Inferior parietal cortex (tissue), 1 donor: ENCODE results near the gene GATC.
"Not testable (repeated sequence)": the region's sequence is repeated elsewhere in the genome, so short reads cannot be mapped to it uniquely, and the experiment has no call there.

Experiments used
- DNase-seq: peaks from one replicate; pipeline ENCODE4 v3.0.0-alpha.2; 2016; ENCODE audit errors: extremely low spot score

The GATC gene

DNA sequence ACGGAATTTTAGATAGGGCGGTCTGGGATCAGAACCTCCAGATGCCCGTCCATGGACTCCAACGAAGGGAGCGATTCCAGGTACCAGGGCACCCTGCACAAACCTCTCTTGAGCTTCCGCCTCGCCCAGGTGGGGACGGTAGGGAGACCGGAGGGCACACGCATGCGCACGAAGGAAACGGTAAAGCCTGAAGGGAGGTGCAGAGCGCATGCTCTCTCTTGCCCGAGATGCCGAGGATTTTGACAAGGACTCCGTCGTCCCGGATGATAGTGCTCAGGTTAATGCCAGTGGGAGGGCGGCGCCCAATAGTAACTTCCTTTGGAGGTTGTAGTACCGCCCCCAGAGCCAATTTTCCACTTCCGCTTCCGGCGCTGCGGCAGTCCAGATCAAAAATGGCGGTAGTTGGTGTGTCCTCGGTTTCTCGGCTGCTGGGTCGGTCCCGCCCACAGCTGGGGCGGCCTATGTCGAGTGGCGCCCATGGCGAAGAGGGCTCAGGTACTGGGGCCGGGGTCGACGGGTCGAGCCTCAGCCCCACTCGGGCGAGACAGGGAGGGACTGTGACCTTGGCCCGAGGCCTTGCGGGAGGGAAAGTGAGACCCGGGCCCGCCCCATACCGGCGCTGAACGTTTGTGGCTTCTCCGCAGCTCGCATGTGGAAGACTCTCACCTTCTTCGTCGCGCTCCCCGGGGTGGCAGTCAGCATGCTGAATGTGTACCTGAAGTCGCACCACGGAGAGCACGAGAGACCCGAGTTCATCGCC is 8.3 kb upstream of the GATC start, which contains the start of gene COX6A1:
Gene COX6A1 (plus strand): TSS at position 379 of the 760 bp plus-strand sequence. CDS start 14 bp downstream, at position 393.
- peak; percentile 98 for DNase-seq

DNA sequence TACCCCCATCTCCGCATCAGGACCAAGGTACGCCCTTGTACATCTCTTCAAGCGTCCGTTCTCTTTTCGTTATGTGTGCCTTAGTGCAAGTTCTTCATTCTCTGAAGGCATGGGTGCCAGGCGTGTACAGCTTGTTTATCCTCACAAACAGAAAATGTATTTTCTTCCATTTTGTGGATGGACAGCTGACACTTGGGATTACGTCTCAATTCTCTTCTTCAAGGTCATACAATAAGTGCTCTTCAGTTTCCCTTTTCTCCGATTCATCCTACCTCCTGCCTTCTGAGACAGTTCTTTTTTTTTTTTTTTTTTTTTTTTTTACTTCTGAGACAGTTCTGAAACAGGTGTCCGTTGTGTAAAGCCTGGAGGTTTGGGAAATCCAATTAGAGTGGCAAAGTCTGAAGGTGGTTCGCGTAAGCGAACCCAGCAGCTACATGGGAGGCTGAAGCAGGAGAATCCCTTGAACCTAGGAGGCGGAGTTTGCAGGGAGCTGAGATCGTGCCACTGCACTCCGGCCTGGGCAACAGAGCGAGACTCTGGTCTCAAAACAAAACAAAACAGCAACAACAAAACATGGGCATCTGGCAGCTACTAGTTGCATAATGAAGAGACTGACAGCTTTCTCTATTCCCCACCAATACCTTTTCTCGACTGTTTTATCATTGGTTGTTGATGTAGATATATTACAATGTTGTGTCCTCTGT is 7.6 kb upstream of the GATC start:
- DNase-seq = no peak

DNA sequence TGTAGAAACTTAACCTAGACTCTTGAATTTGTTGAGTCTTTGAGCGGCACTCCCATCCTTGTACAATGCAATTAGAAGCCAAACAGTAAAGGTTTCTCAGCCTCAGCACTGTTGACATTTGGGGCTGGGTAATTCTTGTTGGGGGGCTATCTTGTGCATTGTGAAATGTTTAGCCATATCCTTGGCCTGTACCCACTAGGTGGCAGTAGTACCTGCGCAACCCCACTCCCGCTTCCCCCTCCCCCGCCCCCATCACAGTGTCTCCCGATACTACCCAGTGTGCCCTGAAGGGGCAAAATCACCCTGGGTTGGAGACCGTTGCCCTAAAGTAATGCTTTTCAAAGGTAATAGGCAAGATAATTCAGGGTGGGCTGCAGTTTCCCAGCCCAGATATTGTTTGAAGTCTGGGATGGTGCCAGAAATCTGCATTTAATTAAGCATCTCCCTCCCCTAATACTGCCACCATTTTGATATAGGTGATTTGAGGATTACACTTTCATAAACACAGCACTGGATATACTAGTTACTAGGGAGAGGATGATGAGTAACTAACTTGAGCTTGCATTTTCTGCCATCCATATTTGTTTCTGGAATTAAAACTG is 6.5 kb upstream of the GATC start:
- DNase-seq = peak; percentile 25

DNA sequence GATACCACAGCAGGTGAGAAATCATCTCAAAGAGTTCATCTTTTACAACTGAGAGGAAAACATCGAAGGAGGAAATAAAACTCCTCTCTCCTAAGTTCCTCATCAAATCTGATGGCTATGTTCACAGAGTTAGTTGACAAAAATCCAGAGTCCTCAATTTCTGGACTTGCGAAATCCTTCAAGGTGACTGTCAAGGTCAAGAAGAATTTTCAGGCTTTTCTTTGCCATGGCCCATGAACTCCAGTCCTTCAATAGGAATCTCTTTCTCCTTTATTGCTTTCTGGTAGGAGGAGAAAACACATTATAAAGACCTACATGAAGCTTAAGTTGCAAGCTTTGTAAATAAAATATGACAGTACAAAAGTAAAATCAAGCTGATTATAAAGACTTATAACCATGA is 1.6 kb upstream of the GATC start:
- no peak for DNase-seq

DNA sequence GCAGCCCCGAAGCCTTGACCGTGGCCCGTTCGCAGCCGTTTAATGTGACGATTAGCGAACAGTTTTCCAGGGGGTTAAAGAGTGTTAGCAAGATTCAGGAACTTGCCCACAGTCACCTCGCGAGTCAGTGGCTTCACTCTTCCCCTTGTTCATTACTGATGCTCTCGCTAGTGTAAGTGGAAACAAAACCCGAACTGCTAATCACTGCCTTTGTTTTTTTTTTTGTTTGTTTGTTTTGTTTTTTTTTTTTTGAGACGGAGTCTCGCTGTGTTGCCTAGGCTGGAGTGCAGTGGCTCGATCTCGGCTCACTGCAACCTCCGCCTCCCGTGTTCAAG is 567 bp downstream of the GATC start:
- DNase-seq = not testable (repeated sequence)

DNA sequence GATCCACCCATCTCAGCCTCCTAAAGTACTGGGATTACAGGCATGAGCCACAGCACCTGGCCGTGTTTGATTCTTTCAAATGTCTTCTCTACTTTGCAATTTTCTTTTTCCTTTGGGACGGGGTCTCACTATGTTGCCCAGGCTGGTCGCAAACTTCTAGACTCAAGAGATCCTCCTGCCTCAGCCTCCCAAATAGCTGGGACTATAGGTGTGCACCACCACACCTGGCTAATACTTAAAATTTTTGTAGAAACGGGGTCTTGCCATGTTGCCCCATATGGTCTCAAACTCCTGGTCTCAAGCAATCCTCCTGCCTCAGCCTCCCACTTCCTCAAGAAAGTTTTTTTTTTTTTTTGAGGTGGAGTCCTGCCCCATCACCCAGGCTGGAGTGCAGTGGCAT is 1.7 kb downstream of the GATC start:
- DNase-seq = no peak

DNA sequence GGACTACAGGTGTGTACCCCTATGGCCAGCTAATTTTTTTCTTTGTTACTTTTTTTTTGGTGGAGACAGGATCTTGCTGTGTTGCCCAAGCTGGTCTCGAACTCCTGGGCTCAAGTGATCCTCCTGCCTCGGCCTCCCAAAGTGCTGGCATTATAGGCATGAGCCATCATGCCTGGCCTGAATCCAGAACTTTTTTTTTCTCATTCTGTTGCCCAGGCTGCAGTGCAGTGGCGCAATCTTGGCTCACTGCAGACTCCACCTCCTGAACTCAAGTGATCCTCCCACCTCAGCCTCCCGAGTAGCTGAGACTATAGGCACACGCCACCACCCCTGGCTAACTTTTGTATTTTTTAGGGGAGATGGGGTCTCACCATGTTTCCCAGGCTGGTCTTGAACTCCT is 6.3 kb downstream of the GATC start:
- DNase-seq = not testable (repeated sequence)

DNA sequence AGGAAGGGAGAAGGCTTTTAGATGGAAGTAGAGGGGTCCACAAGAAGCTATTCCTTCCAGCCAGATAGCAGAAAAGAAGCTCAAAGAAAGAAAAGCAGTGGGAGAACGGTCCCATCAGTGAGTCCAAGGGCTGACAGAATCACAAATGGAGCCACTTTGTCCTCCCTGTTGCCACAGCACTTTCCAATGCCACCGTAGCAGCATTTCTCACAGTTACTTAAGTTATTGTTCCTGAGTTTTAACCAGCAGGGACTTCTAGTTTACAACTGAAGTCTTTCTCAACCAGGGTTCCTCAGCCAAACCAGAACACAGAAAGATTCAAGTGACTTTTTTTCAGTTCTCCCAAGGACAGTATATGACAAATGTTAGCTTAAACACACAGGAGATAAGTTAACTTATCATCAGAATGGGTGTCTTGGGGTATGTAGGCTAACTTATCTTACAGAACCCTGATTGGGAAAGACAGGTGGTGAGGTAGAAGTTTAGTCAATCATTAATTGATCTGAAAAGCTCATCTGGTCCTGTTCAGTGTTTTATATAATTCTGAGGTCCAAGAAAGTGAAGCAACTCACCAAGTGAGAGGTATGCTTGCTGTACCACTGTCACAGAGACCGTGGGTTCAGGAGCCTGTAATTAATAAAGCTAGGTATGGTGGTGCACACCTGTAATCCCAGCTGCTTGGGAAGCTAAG is 7.0 kb downstream of the GATC start:
- no peak for DNase-seq

DNA sequence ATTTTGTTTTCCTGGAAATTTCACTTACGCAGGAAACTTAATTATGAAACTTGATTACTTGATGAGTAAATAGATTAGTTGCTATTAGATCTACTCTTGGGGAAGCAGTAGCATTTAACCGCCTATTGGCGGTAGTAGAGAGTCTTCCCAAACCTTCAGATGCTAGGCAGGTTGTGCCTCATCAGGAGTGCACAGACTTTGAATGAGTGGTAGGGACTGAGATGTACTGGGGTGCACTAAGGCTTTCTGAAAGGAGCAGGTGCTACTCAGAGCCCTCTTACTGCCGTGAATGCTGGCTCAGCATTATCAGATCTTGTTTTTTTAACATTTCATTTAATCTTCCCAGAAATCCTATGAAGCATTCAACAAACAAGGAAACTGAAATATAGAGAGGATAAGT is 7.7 kb downstream of the GATC start:
- DNase-seq = no peak

DNA sequence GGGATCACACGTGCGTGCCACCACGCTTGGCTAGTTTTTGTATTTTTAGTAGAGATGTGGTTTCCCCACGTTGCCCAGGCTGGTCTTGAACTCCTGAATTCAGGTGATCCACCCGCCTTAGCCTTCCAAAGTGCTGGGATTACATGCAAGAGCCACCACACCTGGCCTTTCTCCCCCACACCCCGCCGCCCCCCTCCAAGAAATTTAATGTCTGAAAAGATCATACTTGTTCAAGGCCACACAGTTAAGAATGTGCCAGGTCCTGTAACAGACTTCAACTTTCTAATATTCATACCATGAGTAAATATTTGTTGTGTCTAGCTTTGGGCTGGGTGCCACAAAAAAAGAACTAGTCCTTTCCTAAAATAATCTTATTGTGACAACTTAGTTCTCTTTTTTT is 9.1 kb downstream of the GATC start:
- no peak for DNase-seq

DNA sequence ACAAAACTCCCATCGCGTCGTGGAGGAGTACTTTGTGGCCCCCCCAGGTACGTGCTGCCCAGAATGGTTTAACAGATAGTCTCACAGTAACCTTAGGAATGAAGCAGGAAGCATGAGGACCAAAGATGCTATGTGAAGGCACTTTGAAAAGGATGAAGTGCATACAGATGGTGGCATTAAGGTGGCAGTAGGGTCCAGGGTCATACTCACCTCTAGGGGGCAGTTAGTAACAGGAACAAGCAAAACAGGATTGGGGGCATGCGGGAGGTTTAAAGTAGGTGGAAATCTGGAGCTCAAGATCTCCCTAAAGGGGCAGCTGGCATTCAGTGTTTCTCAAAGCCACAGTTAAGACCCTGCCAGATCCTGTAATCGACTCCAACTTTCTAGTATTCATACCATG is 10.9 kb downstream of the GATC start:
- DNase-seq = no peak

DNA sequence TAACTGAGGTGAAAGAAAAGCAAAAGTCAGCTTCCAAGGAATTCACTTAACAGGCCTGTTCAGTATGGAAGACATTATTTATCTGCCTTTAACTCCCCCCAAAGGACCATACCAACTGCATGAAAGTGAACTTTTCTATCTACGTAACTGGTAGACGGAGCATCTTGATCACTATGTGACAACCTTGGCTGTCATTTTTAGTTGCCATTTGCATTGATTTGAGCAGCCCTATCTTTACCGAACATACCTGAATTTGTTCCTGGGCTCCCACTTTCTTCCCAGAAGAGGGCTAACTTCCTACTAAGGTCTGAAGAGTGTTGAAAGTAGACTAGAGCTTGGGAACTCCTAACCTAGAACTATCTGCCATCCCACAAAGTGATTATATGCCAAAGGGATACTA is 13.9 kb downstream of the GATC start:
- DNase-seq = no peak

DNA sequence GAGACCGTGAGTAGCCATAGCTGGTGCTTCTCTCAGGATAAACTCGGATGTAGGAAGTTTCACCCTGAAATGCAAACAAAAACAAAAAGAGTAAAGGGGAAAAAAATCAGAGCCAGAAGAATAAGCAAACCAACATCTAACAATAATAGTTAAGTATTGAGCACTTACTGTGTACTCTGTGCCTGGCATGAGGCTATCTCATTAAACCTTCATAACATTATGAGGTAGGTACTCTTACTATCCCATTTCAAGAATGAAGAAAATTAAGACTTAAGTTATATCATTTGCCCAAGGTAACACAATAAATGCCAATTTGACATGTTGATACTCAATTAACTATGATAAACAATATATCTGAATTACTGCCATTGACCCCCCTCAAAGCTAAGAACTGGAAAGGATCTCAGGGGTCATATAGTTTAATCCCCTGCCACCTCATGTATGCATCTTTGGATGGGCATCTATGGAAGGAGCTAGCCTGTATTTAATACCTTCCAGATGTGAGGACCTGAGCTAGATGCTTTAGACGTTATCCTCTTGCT is 15.9 kb downstream of the GATC start:
- DNase-seq = no peak

DNA sequence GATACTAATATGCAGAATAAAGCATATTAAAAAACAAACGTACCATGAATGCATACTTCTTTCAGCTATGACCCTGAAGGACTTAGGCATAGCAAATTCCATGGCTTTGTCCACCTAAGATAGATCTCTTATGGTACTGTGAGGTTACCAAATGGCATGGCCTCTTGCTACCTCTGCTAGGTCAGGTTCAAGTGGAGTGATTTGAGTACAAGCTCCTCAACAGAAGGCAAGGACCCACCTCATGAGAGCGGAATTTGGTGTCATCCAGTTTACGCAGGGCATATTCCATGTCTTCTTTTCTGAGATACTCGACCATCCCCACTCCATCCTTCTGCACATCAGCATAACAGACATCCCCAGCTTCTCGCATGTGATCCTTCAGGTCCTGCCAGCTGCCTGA is 17.5 kb downstream of the GATC start:
- DNase-seq = no peak

DNA sequence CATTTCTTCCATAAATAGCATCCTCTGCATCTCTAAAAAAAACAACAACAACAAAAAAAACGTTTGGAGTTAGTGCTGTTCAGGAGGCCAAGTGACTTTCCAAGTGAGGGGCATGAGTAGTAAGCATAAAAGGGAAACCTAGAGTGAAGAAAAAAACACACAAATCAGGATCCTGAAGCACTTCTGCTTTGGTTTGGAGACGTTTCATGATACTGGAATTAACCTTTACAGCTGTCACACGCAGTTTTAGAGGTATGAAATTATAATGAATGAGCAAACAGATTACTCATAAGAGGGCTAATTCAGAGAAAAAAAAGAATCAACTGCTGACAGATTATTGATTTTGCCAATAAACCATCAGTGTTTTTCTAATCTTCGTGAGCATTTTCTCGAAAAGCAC is 19.5 kb downstream of the GATC start:
- DNase-seq = no peak

DNA sequence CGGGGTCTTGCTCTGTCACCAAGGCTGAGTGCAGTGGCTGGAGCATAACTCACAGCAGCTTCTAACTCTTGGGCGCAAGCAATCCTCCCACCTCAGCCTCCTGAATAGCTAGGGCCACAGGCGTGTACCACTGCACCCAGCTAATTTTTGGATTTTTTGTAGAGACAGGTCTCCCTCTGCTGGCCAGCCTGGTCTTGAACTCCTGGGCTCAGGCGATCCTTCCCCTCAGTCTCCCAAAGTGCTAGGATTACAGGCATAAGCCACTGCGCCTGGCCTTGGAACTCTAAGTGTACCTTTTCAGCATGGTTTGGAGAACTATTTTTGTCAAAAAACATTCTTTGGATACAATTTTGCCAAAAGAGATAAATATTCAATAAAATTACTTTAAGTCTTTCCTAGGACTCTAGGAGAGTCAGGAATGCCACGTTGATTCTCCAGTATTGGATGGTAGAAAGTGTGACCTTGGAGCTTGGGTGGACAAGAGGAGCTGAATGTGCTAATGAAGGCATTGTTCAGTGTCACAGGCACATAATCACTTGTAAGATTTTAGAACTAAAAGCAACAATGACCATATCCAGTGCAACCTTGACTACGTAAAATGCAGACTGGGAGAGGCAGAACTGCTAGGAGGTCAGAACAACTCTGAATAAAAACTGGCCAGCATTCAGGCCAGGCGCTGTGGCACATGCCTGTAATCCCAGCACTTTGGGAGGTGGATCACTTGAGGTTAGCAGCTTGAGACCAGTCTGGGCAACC is 20.5 kb downstream of the GATC start:
- no peak for DNase-seq

DNA sequence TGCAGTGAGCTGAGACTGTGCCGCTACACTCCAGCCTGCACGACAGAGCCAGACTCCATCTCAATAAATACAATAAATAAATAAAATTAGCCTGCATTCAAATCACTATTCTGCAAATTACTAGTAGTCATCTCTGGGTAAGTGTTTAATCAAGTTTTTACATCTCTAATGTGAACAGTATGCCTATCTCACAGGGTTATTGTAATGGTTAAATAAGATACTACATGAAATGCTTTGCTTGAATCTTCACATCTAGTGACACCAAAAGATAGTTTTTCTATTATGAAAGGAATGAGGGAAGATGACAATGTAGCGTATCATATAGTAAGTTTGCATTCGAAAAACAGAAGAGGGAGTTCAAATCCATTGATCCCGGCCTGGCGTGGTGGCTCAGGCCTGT is 21.2 kb downstream of the GATC start:
- DNase-seq = no peak

DNA sequence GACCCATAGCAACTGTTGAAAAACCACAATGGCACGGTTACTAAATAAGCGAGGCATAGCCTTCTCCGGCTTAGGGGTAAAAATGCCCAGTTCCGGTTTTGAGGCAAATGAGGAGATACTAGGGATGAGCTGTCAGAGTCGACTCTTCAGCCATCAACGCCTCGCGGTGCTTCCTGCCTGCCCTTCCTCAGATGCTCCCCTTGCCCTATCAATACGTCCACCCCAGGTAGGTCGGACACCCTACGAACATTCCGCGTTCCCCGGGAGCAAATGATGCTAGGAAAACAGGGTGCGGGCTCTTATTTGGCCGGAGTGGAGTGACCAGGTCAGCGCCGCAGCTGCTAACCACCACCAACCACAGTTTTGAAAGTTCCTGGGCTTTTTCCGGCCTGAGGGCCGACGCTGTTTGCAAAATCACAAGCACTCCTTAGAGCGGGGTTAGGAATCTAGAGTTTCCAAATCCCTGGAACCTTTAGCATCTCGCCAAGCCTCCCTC is 22.1 kb downstream of the GATC start:
- DNase-seq = no peak

DNA sequence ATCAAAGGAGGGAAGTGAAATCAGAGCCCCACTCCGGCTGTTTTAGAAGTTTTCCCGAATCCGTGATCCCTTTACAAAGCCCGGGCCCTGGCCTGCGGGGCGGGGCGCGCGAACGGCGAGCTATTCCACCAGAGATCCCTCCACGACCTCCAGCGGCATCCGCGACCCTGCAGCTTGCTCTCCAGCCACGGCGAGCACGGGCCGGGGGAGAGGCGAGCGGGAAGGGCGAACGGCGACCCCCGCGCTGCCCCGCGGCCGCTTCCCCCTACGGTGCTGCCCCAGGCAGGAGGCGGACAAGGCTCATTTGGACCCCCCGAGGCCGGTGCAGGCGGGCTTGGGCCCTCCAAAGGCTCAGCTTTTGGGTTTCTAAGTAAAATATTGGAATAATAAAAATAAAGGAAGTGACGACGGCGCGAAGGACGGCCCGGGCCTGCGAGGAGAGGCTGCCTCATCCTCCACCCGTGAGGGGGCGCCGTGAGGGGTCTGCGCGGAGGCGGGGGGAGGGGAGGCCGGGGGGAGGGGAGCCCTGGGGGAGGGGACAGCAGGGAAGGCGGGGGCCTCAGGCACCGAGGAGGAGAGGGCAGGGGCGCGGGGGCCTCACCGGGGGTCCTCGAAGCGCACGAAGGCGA is 22.7 kb downstream of the GATC start:
- no peak for DNase-seq

DNA sequence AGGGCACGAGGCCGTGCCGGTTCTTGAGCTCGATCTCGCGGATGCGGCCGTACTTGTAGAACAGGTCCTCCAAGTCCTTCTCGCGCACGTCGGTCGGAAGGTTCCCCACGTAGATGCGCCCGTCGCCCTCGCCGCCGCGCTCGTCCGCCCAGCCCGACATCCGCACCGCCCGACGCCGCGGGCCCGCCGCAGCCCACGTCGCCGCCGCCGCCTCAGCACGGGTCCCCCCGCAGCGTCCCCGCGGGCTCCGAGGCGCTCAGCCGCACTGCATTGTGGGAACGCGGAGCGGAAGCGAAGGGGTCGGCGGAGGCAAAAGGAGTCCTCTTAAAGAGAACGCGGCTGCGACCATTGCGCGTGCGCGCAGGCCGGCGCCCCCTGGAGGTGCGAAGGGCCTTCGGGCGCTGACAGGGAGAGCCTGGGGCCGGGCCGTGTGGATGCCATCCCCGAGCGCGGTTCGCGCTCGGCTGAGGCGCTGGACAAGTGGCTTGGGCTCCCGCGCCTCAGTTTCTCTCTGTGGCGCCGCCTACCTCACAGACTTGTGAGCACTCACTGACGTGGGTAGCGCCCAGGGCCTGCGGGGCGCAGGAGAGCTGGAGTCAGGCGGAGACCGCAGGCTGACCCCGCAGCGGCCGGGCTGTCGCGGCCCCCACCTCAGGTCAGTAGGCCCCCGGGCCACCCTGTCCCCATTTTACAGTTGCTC is 23.4 kb downstream of the GATC start, which contains the start of gene SRSF9:
Gene SRSF9 (minus strand): TSS at position 299 of the 700 bp plus-strand sequence. CDS start 139 bp downstream, at position 160.
- peak; percentile 98 for DNase-seq
